Chondrocyte (in vitro differentiated cells): ENCODE results near the gene SLC2A1. TPM values are rescaled to one million over a fixed set of nuclear protein-coding genes. Genes with fewer than 3 reads are reported as not detected.

Experiments used
- DNase-seq: peaks from one replicate; pipeline ENCODE4 v3.0.0; 2021; ENCODE audit warnings: mixed read lengths, low spot score
- H3K27ac Mint-ChIP-seq: one replicate; pipeline ENCODE4 v1.8.0; 2021; ENCODE audit warnings: mild to moderate bottlenecking, moderate library complexity, mixed read lengths; ENCODE audit not compliant: unreplicated experiment
- H3K27me3 Mint-ChIP-seq: 2 replicates; pipeline ENCODE4 v1.8.0; 2021; ENCODE audit warnings: low read depth, mixed read lengths
- H3K36me3 Mint-ChIP-seq: 2 replicates; pipeline ENCODE4 v1.8.0; 2021; ENCODE audit warnings: low read depth, mixed read lengths
- H3K4me1 Mint-ChIP-seq: 2 replicates; pipeline ENCODE4 v1.8.0; 2021; ENCODE audit warnings: low read depth, mild to moderate bottlenecking, mixed read lengths
- H3K4me3 Mint-ChIP-seq: one replicate; pipeline ENCODE4 v1.8.0; 2021; ENCODE audit warnings: mild to moderate bottlenecking, moderate library complexity, mixed read lengths; ENCODE audit not compliant: unreplicated experiment
- H3K9me3 Mint-ChIP-seq: 2 replicates; pipeline ENCODE4 v1.8.0; 2021; ENCODE audit warnings: low read depth, mixed read lengths
- total RNA-seq: library from RNA; stranded (reverse); gene quantifications from 3 replicates; pipeline ENCODE4 v1.2.1, GENCODE V29; 2021
- TF ChIP-seq, protein P1 (sequence below): fragments of 200-600 bp; sonication (generic); IDR thresholded peaks from 2 replicates; pipeline ENCODE4 v1.5.0; 2021; ENCODE audit warnings: antibody characterized with exemption, mild to moderate bottlenecking, moderate library complexity

The SLC2A1 gene
- total RNA-seq, 1 donor from 2014 or later, result 190 TPM

DNA sequence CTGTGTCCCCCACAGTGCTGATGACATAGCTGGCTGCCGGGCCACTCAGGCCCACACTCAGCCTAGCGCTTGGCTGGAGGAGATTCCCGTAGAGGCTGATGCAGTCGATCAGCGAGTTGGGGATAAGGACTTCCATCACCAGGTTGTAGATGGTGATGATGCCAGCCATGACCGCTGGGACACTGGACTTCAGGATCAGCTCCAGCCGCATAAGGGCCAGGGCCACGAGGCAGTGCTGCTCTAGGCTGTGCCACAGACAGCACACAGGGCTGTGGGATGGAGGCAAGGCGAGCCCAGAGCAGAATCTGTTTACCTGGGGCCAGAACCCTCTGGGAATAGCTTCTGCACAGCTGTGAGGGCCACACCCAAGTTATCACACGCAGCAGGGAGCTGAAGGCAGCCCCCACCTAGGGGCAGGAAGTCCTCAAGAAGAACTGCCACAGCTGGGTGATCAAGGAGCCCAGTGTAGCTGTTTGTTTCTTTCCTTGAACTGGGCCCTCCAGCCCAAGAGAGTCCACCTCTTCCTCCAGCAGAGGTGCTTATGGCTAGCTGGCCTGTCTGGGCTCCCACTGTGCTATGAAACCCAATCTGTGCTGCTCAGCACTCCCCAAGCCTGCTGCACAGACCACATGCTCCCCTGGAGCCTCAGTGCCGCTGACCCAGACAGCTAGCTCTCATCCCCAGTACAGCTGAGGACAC lies 6.2 kb downstream of the SLC2A1 start:
- H3K27me3 Mint-ChIP-seq, result no peaks in the 10 kb centered on the region
- TF ChIP-seq, protein P1, sequence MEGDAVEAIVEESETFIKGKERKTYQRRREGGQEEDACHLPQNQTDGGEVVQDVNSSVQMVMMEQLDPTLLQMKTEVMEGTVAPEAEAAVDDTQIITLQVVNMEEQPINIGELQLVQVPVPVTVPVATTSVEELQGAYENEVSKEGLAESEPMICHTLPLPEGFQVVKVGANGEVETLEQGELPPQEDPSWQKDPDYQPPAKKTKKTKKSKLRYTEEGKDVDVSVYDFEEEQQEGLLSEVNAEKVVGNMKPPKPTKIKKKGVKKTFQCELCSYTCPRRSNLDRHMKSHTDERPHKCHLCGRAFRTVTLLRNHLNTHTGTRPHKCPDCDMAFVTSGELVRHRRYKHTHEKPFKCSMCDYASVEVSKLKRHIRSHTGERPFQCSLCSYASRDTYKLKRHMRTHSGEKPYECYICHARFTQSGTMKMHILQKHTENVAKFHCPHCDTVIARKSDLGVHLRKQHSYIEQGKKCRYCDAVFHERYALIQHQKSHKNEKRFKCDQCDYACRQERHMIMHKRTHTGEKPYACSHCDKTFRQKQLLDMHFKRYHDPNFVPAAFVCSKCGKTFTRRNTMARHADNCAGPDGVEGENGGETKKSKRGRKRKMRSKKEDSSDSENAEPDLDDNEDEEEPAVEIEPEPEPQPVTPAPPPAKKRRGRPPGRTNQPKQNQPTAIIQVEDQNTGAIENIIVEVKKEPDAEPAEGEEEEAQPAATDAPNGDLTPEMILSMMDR, result no peak
- H3K4me1 Mint-ChIP-seq, result peaks cover 91% of the 10 kb centered on the region
- H3K27ac Mint-ChIP-seq, result peak overlapping the region; percentile 73
- no peak for DNase-seq
- peaks cover 10% of the 10 kb centered on the region for H3K36me3 Mint-ChIP-seq
- peak overlapping the region; percentile 16 for H3K4me3 Mint-ChIP-seq
- H3K9me3 Mint-ChIP-seq, result no peaks in the 10 kb centered on the region

DNA sequence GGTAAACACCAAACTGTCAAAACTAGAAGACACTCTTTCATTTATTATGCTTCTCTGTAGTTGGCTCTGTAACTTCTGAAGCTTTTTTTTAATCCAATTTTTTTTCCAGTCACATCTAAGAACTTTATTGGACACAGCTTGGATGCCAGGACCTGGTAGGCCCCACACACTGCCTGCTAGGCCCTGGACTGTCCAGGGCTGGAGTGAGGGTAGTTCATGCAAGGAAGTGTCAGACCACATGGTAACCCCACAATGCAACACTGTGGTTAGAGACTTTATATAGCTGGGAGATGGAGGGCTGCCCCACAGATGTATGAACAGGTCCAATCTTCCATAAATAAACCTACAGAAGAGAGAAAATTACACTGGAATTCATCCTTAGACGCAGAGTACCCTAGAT lies 7.1 kb downstream of the SLC2A1 start:
- TF ChIP-seq, protein P1, result no peak
- H3K36me3 Mint-ChIP-seq, result peaks cover 10% of the 10 kb centered on the region
- H3K4me1 Mint-ChIP-seq, result peaks cover 92% of the 10 kb centered on the region
- no peak overlapping the region for H3K4me3 Mint-ChIP-seq
- peak overlapping the region; percentile 73 for H3K27ac Mint-ChIP-seq
- H3K27me3 Mint-ChIP-seq, result no peaks in the 10 kb centered on the region
- no peaks in the 10 kb centered on the region for H3K9me3 Mint-ChIP-seq
- no peak for DNase-seq

DNA sequence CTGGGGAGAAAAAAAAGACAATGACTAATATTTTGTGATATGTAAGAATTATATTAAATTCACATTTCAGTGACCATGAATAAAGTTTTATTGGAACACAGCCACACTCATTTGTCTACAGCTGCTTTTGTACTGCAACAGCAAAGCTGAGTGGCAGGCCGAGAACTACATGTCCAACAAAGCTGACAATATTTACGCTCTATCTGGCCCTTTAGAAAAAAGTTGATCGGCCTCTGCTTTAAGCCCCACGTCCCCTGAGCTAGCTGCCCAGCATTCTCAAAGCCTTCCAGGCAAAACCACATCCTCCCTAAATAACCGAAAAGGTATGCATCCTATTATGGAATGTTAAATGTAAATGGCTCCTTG lies 8.6 kb downstream of the SLC2A1 start:
- H3K36me3 Mint-ChIP-seq, result peaks cover 7% of the 10 kb centered on the region
- peak overlapping the region; percentile 17 for H3K4me3 Mint-ChIP-seq
- DNase-seq, result no peak
- H3K9me3 Mint-ChIP-seq, result no peaks in the 10 kb centered on the region
- TF ChIP-seq, protein P1, result no peak
- H3K4me1 Mint-ChIP-seq, result peaks cover 96% of the 10 kb centered on the region
- peak overlapping the region; percentile 93 for H3K27ac Mint-ChIP-seq
- no peaks in the 10 kb centered on the region for H3K27me3 Mint-ChIP-seq

DNA sequence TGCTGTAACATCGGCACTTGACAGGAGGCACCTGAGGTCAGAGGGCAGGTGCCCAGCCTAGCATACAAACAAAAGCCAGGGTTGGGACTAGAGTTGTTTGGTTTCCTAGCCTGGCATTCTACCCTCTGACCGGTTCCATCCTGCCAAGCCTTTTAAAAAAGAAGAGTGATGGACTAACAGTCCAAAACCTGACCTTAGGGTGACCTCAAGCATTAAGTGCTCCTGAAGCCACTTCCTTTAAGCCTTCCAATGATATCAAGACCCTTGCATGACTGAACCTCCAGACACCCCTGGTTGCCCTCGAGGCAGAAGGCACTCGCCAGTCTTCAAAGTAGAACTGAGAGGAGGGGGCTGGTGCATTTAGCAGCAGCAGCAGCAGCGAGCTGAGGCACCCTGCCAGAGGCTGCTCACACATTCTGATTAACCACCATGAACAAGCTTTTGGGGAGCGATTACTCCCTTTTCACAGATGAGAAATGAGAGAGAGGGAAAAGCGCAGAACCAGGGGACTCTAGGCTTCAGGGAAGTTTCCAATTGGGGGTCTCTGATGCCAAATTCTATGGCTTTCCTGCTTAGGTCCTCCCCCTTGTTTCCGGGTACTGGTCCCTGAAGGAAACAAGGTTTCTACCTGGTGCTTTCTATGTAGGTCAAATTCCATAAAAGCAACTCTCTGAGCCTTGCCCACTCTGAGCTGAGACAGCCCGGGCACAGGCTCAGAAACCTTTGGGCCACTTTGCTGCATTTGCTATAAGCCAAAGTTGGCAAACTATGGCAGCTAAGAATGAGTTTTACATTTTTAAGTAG lies 9.2 kb downstream of the SLC2A1 start:
- TF ChIP-seq, protein P1, result no peak
- no peak for DNase-seq
- H3K27ac Mint-ChIP-seq, result peak overlapping the region; percentile 93
- peaks cover 5% of the 10 kb centered on the region for H3K36me3 Mint-ChIP-seq
- H3K9me3 Mint-ChIP-seq, result no peaks in the 10 kb centered on the region
- peak overlapping the region; percentile 33 for H3K4me3 Mint-ChIP-seq
- peaks cover 96% of the 10 kb centered on the region for H3K4me1 Mint-ChIP-seq
- no peaks in the 10 kb centered on the region for H3K27me3 Mint-ChIP-seq

DNA sequence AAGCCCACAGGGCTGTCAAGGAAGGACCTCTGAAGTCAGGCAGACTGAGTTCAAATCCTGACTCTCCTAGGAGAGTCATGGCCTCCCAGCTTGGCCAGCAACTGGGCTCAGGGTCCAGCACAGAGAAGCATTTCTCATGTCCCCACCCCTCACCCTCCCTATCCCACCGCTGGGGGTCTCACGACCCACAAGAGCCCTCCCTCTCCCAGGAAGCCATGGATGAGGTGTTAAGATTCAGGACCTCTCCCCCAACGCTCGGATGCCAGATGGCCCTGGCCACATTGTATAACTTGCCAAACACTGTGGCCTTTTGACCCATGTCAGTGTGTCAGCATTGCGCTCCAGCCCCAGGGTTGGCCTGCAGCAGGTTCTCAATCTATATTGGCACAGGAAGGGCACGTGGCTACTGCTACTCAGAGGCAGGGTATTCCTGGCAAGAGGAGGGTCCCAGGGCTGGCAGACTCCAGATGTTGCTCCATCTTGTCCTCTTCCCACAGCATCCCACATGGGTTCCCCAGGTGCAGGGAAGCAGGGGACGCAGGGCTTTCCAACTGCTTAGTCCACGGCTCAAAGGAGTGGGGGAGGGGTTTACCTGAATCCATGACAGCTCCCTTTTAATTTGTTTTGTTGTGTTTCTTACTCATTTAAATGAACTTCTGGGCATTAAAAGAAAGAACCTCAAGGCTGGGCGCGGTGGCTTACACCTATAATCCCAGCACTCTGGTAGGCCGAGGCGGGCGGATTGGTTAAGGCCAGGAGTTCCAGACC lies 10.5 kb downstream of the SLC2A1 start:
- peaks cover 99% of the 10 kb centered on the region for H3K4me1 Mint-ChIP-seq
- peaks cover 4% of the 10 kb centered on the region for H3K36me3 Mint-ChIP-seq
- no peaks in the 10 kb centered on the region for H3K27me3 Mint-ChIP-seq
- H3K9me3 Mint-ChIP-seq, result no peaks in the 10 kb centered on the region
- H3K27ac Mint-ChIP-seq, result peak overlapping the region; percentile 80
- DNase-seq, result no peak
- no peak overlapping the region for H3K4me3 Mint-ChIP-seq
- TF ChIP-seq, protein P1, result no peak
